ENCODE measurements around the gene C21orf58.

C21orf58 gene

GRCh38 chr21:46297338-46298271, 26.1 kb downstream of the C21orf58 start:
- DNase-seq (ENCODE audit: low spot score): no peak
- no peak for FAIRE-seq

- no peak for FAIRE-seq
- no peak for DNase-seq (ENCODE audit: low spot score)
Observed at GRCh38 chr21:46295996-46296752, 27.5 kb downstream of the C21orf58 start.

GRCh38 chr21:46295177-46295770, 28.4 kb downstream of the C21orf58 start:
- no peak for DNase-seq (ENCODE audit: low spot score)
- no peak for FAIRE-seq

DNA sequence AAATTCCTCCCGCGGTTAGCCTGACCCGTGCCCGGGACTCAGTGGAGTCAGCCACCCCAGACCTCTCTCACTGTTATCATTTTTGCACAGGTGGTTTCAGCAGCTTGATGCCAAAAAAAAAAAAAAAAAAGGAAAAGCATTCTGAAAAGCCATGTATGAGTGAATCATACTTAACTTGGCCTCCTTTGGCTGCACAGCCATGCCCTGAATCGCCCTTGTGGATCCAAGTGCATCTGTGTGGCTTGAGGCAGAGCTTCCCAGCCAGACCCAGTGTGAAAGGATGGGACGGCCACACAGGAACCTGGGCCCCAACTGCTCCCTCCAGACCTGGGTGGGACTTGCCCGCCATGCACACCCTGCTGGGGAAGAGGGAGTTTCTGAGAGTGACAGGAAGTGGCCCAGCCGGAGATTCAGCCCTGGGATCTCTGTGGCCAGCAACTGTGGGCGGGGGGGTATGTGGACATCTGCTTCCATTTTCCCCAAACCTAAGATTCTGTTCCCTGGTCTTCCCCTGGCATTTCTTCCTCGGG, 29.0 kb downstream of the C21orf58 start:
- FAIRE-seq (peak; percentile 81), DNase-seq (ENCODE audit: low spot score) (peak; percentile 84)

DNA sequence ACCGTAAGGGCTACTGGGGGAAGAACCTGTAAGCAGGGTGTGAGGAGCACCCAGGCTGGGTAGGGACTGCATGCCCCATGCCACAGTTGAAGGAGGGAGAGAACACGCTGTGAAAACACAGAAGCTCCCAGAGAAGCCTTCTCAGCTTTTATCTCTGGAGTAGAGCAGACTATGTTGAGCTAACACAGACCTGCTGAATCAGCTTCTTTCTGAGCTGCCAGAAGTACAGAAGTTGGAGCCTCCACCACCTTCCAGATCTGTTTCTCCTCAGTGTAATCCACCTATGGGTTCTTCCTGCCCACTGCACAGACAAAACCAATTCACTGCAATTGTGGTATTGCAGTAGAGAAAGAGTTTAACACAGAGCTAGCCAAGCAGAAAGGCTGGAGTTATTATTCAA, 32.1 kb downstream of the C21orf58 start:
- no peak for DNase-seq (ENCODE audit: low spot score)
- FAIRE-seq: no peak

GRCh38 chr21:46289655-46290179, 34.0 kb downstream of the C21orf58 start:
- DNase-seq (ENCODE audit: low spot score) (no peak), FAIRE-seq (no peak)

- FAIRE-seq (no peak), DNase-seq (ENCODE audit: low spot score) (no peak)
Observed at GRCh38 chr21:46287541-46287940, 36.1 kb downstream of the C21orf58 start.

DNA sequence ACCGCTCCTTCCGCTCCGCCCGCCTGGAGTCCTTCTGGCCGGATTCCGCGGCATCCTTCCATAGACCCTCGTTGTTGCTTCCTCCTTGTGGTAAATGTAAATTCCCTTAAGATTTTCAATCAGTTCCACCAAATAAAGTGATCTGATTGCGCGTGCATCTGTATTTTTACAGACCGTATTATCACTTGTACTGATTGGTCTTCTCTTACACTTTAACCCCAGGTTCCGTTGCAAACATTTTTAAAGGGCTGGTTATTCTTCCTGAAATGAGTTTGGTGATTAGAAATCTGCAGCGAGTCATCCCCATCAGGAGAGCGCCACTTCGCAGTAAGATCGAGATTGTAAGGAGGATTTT, 37.0 kb downstream of the C21orf58 start:
- FAIRE-seq (no peak), DNase-seq (ENCODE audit: low spot score) (no peak)

DNA sequence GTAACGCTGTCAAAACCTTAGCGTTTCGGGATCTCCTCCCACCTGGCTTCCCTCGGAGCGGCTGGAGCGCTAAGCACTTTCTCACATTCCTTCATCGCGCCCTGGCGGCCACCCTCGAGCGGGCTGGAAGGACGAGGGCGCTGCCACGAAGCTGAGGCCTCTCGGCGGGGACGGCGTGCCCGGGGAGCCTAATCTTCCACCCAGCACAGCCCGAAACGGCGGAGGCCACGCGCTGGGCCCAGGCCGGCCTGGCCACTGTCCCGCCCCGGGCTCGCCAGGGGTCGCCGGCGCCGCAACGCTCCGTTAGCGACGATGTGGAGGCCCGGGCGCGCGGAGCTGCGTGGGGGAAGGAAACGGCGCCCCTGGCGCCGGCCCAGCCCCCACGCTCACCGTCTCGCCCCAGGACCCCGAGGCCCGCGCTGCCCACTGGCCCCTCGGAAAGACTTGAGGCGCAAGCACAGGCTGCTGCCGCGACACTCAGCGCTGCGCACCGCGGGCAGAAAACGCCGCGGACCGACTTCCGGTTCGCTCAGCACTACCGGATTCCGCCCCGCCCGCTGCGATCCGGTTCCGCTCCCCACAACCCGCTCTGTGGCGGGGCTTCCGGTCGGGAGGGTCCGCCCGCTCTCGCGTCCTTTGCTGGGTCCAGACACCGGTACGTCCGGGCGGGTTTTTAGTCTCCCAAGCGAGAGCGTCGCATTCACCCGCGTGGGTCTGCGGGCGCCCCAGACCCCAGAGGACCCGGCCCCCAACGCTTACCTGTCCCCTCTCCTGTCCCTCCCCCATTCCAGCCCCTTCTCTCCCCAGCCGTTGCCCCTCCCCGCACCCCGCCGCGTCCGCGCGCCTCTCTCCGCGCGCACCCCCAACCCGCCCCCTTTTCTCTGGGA, 37.7 kb downstream of the C21orf58 start, which contains the start of gene YBEY:
TSS of gene YBEY (plus strand) at position 582 of the 887 bp plus-strand sequence. CDS start 572 bp downstream, outside the sequence.
- FAIRE-seq: no peak

DNA sequence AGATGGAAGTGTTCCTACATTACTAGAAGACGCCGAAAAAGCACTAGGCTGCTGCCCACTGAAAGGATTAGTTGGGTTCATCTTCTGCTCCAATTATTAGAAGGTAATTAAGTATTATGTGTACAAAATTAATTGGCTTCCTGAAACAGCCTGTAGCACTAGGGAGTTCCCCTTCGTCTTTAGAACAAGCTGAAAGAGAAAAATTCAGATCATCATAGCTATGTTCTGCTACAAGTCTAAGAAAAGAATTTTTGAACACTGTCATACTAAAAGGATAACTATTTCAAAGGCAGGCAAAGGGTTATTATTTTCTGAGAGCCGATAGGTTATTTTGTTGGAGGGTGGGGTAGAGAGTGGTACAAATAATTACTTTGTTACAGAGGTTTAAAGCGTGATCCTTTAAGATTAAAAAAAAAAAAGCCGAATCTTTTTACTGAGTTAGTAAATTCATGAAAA, 38.4 kb downstream of the C21orf58 start, which contains the start of gene MCM3AP:
TSS of gene MCM3AP (minus strand) at position 406 of the 456 bp plus-strand sequence. CDS start at position 81, 325 bp downstream.
- no peak for FAIRE-seq
- no peak for DNase-seq (ENCODE audit: low spot score)

More for the DNA sequence above, 37.7 kb downstream of the C21orf58 start, which contains the start of gene YBEY:
- DNase-seq (ENCODE audit: low spot score): peak; percentile 75

- FAIRE-seq: no peak
- no peak for DNase-seq (ENCODE audit: low spot score)
Observed at GRCh38 chr21:46284733-46285132, 38.9 kb downstream of the C21orf58 start.

DNA sequence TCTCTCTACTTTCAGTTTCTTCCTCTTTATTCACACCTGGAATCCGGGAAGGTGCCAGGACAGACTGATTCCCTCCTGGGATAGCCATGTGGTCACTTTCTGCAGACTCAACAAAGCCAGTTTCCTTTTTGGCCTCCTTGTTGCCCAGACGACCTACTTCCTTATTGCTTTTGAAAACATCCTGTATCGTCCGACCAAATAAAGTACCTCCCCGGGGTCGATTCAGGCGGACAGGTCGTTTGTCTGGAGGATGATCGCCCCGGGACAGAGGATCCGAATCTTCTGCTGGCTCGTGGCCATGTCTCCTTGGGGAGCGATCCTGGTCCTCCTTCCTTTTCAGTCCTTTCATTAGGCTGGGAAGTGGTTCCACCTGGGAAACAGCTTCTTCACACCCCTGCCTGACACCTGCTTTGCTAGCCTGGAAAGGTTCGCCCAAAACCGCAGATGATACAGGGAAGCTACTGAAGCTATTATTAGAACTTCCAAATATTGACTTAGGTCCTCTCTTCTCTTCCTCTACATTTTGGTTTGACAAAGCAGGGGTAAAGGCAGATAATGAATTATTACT, 39.5 kb downstream of the C21orf58 start:
- FAIRE-seq (no peak), DNase-seq (ENCODE audit: low spot score) (no peak)

DNA sequence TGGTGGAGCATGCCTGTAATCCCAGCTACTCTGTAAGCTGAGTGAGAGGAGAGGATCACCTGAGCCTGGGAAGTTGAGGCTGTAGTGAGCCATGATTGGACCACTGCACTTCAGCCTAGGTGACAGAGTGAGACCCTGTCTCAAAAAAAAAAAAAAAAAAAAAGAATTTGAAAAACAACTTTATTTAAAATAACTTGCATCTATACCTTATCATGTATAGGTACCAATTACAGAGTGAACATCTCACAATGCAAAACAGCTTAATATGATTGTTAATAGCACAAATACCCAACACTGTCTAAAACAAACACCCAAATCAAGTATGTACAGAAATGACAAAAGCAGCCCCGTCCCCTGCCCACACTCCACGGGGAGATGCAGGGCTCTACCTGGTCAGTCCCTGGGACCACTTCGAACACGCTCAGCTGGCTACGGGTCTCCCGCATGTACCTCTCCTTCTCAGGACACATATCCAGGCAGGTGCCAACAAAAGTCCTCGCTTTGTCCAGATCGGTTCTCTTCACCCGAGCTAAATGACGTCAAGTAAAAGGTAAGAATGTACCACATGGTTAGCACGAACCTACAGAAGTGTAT, 48.8 kb downstream of the C21orf58 start:
- no peak for FAIRE-seq
- no peak for DNase-seq (ENCODE audit: low spot score)

GRCh38 chr21:46273341-46273740, 50.3 kb downstream of the C21orf58 start:
- DNase-seq (ENCODE audit: low spot score) (no peak), FAIRE-seq (no peak)

DNA sequence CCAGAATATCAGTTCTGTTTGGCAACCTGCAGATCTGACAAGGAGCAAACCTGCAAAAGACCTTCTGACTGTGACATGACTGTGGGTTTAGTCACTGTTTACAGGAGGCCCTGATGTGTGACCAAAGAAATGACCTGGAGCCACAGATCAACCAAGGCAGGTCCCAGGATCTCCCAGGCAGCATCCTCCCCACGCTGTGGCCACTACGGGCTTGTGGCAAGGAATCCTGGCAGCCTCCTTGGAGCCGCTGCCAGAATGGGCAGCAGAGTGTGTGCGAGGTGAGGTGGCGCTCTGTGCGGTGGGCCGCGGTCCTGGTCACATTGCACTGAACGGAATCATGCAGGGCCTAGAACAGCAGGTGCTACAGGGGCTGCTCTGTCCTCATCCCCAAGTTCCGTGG, 54.2 kb downstream of the C21orf58 start:
- peak; percentile 97 for FAIRE-seq
- peak; percentile 93 for DNase-seq (ENCODE audit: low spot score)

DNA sequence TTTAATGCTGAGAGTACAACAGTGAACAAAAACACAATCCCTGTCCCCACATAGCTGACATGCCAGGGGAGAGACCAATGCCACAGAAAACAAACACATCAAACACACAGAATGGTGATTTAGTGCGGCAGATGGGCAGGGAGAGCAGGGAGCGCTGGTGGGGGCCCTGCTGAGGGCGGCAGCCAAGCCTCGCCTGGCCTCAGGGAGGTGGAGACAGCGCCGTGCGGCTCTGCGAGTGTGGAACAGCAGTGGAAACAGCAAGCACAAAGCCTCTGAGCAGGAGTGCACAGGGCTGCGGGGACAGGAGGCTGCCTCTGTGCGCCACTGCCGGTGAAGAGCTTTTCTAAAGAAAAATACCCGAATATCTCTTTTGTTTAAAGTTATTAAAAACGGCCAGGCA, 55.3 kb downstream of the C21orf58 start:
- DNase-seq (ENCODE audit: low spot score): no peak
- FAIRE-seq: no peak

DNA sequence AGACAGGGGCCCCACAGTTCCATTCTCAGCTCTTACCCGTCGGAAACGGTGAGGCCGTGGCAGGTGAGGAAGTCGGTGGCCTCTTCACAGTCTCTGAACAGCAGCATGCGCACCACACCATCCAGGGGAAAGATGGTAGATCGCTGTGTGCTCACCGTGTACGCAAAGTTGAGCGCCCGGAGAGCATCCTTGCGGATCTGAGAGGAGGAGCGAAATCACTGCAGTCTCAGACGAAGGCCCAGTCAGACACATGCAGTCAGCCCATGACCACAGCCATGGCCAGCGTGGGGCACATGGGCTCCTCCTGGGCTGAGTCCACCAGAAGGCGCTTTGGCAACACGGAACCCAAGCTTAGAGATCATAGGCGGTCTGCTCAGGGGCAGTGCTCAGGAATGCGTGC, 56.7 kb downstream of the C21orf58 start:
- DNase-seq (ENCODE audit: low spot score) (no peak), FAIRE-seq (no peak)

GRCh38 chr21:46265736-46266525, 57.7 kb downstream of the C21orf58 start:
- DNase-seq (ENCODE audit: low spot score) (no peak), FAIRE-seq (no peak)

Measured in RCC 7860 (cell line).